HFFc6 (cell line): ENCODE data around the gene MSI2. TPM values are rescaled to one million over a fixed set of nuclear protein-coding genes. Genes with fewer than 3 reads are reported as not detected.

ENCODE experiments used
- DNase-seq: peaks from one replicate; pipeline ENCODE4 v3.0.0-alpha.2; 2018
- H3K27ac Mint-ChIP-seq: 2 replicates; pipeline ENCODE4 v1.8.0; 2020; ENCODE audit warnings: mild to moderate bottlenecking, mixed read lengths
- H3K27me3 Mint-ChIP-seq: 2 replicates; pipeline ENCODE4 v1.8.0; 2021; ENCODE audit warnings: mild to moderate bottlenecking, moderate library complexity, mixed read lengths; ENCODE audit not compliant: insufficient read depth
- H3K36me3 Mint-ChIP-seq: 2 replicates; pipeline ENCODE4 v1.8.0; 2021; ENCODE audit warnings: low read depth, mixed read lengths
- H3K4me1 Mint-ChIP-seq: 2 replicates; pipeline ENCODE4 v1.8.0; 2020; ENCODE audit warnings: low read depth, mixed read lengths
- H3K4me3 Mint-ChIP-seq: 2 replicates; pipeline ENCODE4 v1.8.0; 2020; ENCODE audit warnings: mild to moderate bottlenecking, moderate library complexity, mixed read lengths
- H3K9me3 Mint-ChIP-seq: 2 replicates; pipeline ENCODE4 v1.8.0; 2020; ENCODE audit warnings: mild to moderate bottlenecking, mixed read lengths
- CTCF ChIP-seq: fragments of 200-600 bp; sonication (generic); IDR thresholded peaks from 2 replicates; pipeline ENCODE4 v1.5.0; 2021; ENCODE audit warnings: antibody characterized with exemption, mild to moderate bottlenecking
- total RNA-seq, 6 experiments: library from RNA; stranded (reverse); fragmentation: NEBNext Ultra II Directional; extraction: Animal tissue kit (Norgen Biotek cat#: 25700); gene quantifications; 2 replicates in 1 of 6; 3 replicates in 5 of 6; pipeline ENCODE4 v1.2.3, GENCODE V29; 2021

The MSI2 gene
- total RNA-seq, 6 experiments from 2014 or later = 53.5 to 71.7 (median 55.0) TPM

DNA sequence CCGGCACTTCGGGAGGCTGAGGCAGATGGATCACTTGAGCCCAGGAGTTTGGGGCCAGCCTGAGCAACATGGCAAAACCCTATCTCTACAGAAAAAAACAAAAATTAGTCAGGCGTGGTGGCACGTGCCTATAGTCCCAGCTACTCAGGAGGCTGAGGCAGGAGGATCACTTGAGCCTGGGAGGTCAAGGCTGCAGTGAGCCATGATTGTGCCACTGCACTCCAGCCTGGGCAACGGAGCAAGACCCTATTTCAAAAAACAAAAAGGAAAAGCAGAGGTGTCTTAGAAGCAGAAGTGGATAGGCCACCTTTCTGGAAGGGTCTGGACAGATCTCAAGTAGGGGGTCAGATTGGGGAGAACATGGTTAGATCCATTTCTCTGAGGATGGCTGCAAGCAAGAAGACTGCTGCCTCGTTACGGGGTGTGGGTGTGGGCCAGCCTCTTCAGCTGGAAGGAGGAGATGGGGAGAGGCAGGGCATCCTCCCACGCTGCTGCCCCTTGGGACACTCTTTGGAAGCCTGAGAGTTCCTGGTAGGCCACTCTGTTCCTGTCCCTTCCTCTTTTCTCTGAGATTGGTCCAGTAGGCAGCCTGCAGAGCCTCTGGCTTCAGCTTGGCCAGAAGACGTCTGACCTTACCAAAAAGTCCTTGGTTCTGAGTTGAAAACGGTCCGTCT, 208.0 kb downstream of the MSI2 start:
- Mint-ChIP-seq H3K27ac (peak overlapping the region; percentile 90), H3K4me3 (no peak overlapping the region), H3K36me3 (peaks cover 6% of the 10 kb centered on the region), H3K4me1 (peaks cover 60% of the 10 kb centered on the region), H3K9me3 (no peaks in the 10 kb centered on the region), H3K27me3 (peaks cover 1% of the 10 kb centered on the region; the same call in 1 of the 2 replicates)
- DNase-seq = no peak
- TF ChIP-seq CTCF = no peak

DNA sequence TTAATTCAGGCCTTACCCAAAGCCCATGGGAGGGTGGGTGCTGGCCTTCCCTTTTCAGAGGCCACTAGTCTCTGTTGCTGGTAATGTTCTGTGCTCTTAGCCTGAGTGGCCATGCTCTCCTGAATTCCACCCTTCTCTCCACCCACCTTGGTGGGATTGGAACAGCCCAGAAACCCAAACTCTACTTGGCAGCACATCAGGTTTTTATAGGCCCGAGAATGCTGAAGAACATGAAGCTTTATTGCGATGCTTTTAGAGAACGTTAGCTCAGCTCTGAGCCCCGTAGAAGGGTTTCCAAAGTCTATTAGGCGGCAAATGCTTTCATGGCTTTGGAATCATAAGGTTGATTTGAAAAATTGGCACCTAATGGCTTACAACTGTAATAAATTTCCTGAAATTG, 209.3 kb downstream of the MSI2 start:
- H3K4me1 Mint-ChIP-seq = peaks cover 48% of the 10 kb centered on the region
- no peaks in the 10 kb centered on the region for H3K9me3 Mint-ChIP-seq
- no peak overlapping the region for H3K27ac Mint-ChIP-seq
- no peak for TF ChIP-seq CTCF
- no peak overlapping the region for H3K4me3 Mint-ChIP-seq
- peaks cover 6% of the 10 kb centered on the region for H3K36me3 Mint-ChIP-seq
- DNase-seq = no peak
- peaks cover 1% of the 10 kb centered on the region; the same call in 1 of the 2 replicates for H3K27me3 Mint-ChIP-seq

DNA sequence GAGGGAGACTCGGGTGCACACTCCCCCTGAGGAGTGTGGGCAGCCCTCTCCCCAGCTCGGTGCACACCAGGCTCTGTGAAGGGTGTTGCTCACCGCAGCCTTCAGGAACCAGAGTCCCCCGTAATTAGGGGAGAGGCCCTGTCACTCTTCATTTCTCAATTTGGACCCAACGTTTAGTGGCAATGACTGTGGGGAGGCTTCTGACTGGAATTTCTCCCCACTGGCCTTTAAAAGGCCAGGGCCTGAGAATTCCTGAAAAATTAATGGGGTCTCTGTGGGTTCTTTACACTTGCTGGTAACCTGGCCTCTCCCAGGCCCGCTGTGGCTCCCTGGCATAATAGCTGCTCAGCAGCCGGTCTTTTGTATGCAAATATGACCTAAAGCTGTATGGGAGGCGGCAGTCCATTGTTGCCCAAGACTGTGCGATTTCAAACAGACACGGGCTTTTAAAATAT, 209.7 kb downstream of the MSI2 start:
- TF ChIP-seq CTCF = no peak
- Mint-ChIP-seq H3K9me3 (no peaks in the 10 kb centered on the region), H3K4me1 (peaks cover 43% of the 10 kb centered on the region), H3K27me3 (peaks cover 1% of the 10 kb centered on the region; the same call in 1 of the 2 replicates), H3K4me3 (no peak overlapping the region), H3K36me3 (peaks cover 6% of the 10 kb centered on the region), H3K27ac (peak overlapping the region; percentile 15; the same call in 1 of the 2 replicates)
- no peak for DNase-seq

- H3K9me3 Mint-ChIP-seq = no peaks in the 10 kb centered on the region
- no peak overlapping the region for H3K4me3 Mint-ChIP-seq
- peak overlapping the region; percentile 15; the same call in 1 of the 2 replicates for H3K27ac Mint-ChIP-seq
Measured at GRCh38 chr17:57466521-57466920, 210.2 kb downstream of the MSI2 start.

DNA sequence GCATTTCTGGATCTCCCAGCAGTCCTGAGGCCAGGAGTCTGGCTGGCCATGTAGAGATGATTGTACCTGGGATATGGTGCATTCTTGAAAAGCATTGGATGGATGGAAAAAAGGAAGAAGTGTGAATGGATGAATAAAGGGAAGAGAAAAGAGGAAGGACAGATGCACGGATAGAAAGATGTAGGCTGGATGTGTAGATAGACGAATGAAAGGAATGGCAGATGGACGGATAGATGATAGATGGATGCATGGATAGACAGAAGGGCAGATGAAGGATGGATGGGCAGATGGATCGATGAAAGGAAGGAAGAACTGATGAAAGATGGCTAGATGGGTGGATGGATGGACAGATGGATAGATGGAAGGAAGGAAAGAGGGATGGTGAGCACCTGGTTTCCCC, 210.9 kb downstream of the MSI2 start:
- no peaks in the 10 kb centered on the region for H3K9me3 Mint-ChIP-seq
- H3K36me3 Mint-ChIP-seq = peaks cover under 1% of the 10 kb centered on the region
- peaks cover 37% of the 10 kb centered on the region for H3K4me1 Mint-ChIP-seq
- TF ChIP-seq CTCF = no peak
- no peaks in the 10 kb centered on the region; the same call in 1 of the 2 replicates for H3K27me3 Mint-ChIP-seq
- no peak overlapping the region for H3K27ac Mint-ChIP-seq
- no peak for DNase-seq
- H3K4me3 Mint-ChIP-seq = no peak overlapping the region

More at GRCh38 chr17:57466521-57466920, 210.2 kb downstream of the MSI2 start:
- TF ChIP-seq CTCF = no peak
- peaks cover 6% of the 10 kb centered on the region for H3K36me3 Mint-ChIP-seq
- DNase-seq = no peak
- peaks cover 38% of the 10 kb centered on the region for H3K4me1 Mint-ChIP-seq
- H3K27me3 Mint-ChIP-seq = peaks cover 1% of the 10 kb centered on the region; the same call in 1 of the 2 replicates
